ENCODE measurements around the gene COL19A1. TPM values are rescaled to one million over a fixed set of nuclear protein-coding genes. Genes with fewer than 3 reads are reported as not detected.
A peak's percentile ranks its signal among the peaks of the same experiment; 100 is the strongest.

The COL19A1 gene
- total and polyA plus RNA-seq, 4 donors, result 0.09 to 4.4 (median 0.80) TPM; not detected in 1

DNA sequence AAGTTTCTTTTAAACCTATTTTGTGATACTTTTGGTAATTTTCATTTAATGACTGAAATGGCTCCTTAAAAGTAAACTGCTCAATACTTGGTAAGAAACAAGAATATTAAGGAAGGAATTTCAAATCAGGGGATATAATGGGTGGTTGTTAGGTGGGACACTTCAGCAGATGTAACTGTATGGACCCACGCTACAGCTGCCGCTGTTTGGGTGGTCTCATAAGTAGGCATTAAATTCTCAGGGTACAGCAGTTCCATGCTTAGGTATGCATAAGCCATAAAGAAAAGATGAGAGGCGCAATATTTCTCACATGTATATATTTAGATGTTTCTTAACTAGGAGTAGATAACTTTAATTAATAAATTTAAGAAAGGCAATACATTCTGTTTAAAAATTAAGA lies 35.0 kb downstream of the COL19A1 start:
- TF ChIP-seq, protein P1, sequence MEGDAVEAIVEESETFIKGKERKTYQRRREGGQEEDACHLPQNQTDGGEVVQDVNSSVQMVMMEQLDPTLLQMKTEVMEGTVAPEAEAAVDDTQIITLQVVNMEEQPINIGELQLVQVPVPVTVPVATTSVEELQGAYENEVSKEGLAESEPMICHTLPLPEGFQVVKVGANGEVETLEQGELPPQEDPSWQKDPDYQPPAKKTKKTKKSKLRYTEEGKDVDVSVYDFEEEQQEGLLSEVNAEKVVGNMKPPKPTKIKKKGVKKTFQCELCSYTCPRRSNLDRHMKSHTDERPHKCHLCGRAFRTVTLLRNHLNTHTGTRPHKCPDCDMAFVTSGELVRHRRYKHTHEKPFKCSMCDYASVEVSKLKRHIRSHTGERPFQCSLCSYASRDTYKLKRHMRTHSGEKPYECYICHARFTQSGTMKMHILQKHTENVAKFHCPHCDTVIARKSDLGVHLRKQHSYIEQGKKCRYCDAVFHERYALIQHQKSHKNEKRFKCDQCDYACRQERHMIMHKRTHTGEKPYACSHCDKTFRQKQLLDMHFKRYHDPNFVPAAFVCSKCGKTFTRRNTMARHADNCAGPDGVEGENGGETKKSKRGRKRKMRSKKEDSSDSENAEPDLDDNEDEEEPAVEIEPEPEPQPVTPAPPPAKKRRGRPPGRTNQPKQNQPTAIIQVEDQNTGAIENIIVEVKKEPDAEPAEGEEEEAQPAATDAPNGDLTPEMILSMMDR (IDR thresholded peaks at IDR 0.05; ENCODE audit: control extremely low read depth, extremely low read depth), result no peak
- no peaks in the 10 kb centered on the region for H3K27me3 ChIP-seq (ENCODE audit: control insufficient read depth in 3 of 3, insufficient read depth in 3 of 3, low read length in 2 of 3)
- no peaks in the 10 kb centered on the region for H3K36me3 ChIP-seq (ENCODE audit: control insufficient read depth in 4 of 4, insufficient read depth in 4 of 4, low read length in 4 of 4)
- H3K4me1 ChIP-seq (ENCODE audit: control insufficient read depth in 5 of 5, insufficient read depth in 5 of 5, low read length in 5 of 5), result no peaks in the 10 kb centered on the region
- 95% methylated on average over 3 of the region's 3 CpGs for WGBS, 2 donors
- no peak overlapping the region for H3K9ac ChIP-seq (ENCODE audit: insufficient read depth in 1 of 2, low read length in 2 of 2)
- no peak overlapping the region for H3K4me3 ChIP-seq
- no peaks in the 10 kb centered on the region for H3K9me3 ChIP-seq (ENCODE audit: control insufficient read depth in 4 of 4, insufficient read depth in 3 of 4, low read length in 3 of 4)
- no peak for DNase-seq
- no peak overlapping the region for H3K27ac ChIP-seq (ENCODE audit: low read depth in 1 of 2, low read length in 1 of 2)
- ATAC-seq (ENCODE audit: insufficient read depth, low FRiP score), result no peak

DNA sequence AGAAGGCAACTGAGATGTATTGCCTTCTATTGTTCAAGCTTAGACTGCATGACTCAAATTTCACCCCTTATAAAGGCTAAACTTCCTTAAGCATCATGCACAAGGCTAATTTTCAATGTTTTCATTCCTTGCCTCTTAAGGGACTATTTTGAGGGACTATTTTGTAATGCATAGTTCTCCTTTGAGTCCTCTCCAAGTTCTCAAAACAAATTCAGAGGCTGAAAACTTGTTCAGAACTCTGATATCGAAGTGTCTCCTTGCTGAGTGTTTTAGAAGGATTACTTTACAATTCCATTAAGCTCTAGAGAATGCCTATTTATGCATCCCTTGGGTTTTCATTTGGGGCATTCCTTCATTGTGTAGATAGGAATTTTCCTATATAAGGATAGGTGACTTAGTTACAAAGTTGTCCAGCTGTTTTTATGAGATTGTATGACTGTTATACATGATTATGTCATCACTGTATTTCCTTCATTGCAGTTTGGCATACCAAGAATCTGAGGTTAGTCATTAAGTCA lies 41.7 kb downstream of the COL19A1 start:
- DNase-seq (no peak), ATAC-seq (ENCODE audit: insufficient read depth, low FRiP score) (no peak)
- Histone ChIP-seq H3K27ac (ENCODE audit: low read depth in 1 of 2, low read length in 1 of 2) (no peak overlapping the region), H3K4me1 (ENCODE audit: control insufficient read depth in 5 of 5, insufficient read depth in 5 of 5, low read length in 5 of 5) (no peaks in the 10 kb centered on the region), H3K27me3 (ENCODE audit: control insufficient read depth in 3 of 3, insufficient read depth in 3 of 3, low read length in 2 of 3) (no peaks in the 10 kb centered on the region), H3K4me3 (no peak overlapping the region), H3K36me3 (ENCODE audit: control insufficient read depth in 4 of 4, insufficient read depth in 4 of 4, low read length in 4 of 4) (no peaks in the 10 kb centered on the region), H3K9ac (ENCODE audit: insufficient read depth in 1 of 2, low read length in 2 of 2) (no peak overlapping the region), H3K9me3 (ENCODE audit: control insufficient read depth in 4 of 4, insufficient read depth in 3 of 4, low read length in 3 of 4) (no peaks in the 10 kb centered on the region)
- WGBS, 2 donors, result 57 to 59% methylated on average over 1 of the region's 1 CpG
- TF ChIP-seq, protein P1 (IDR thresholded peaks at IDR 0.05; ENCODE audit: control extremely low read depth, extremely low read depth), result no peak

DNA sequence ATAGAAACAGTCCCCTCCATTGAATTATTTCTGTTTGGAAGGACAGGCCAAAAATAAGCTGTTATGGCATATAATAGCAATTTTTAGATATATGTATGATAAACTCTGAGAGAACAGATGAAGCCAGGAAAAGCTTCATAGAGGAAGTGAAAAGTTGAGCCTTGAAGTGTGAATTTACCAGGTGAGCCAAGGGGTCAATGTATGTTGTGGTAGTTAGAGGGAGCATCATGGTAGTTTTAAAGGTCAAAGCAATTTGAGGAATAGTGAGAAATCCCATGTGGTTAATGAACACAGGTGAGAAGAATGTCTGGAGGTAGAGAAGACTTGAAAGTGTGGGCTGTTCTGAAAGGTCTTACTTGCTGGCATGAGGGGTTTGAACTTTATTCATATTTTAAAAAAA lies 47.0 kb downstream of the COL19A1 start:
- DNase-seq (no peak), ATAC-seq (ENCODE audit: insufficient read depth, low FRiP score) (no peak)
- Histone ChIP-seq H3K27me3 (ENCODE audit: control insufficient read depth in 3 of 3, insufficient read depth in 3 of 3, low read length in 2 of 3) (no peaks in the 10 kb centered on the region), H3K4me1 (ENCODE audit: control insufficient read depth in 5 of 5, insufficient read depth in 5 of 5, low read length in 5 of 5) (peaks cover 0 to 4% (median 0%) of the 10 kb centered on the region in 5 donors), H3K9ac (ENCODE audit: insufficient read depth in 1 of 2, low read length in 2 of 2) (no peak overlapping the region), H3K9me3 (ENCODE audit: control insufficient read depth in 4 of 4, insufficient read depth in 3 of 4, low read length in 3 of 4) (no peaks in the 10 kb centered on the region), H3K27ac (ENCODE audit: low read depth in 1 of 2, low read length in 1 of 2) (no peak overlapping the region), H3K4me3 (no peak overlapping the region), H3K36me3 (ENCODE audit: control insufficient read depth in 4 of 4, insufficient read depth in 4 of 4, low read length in 4 of 4) (no peaks in the 10 kb centered on the region)
- TF ChIP-seq, protein P1 (IDR thresholded peaks at IDR 0.05; ENCODE audit: control extremely low read depth, extremely low read depth), result no peak

DNA sequence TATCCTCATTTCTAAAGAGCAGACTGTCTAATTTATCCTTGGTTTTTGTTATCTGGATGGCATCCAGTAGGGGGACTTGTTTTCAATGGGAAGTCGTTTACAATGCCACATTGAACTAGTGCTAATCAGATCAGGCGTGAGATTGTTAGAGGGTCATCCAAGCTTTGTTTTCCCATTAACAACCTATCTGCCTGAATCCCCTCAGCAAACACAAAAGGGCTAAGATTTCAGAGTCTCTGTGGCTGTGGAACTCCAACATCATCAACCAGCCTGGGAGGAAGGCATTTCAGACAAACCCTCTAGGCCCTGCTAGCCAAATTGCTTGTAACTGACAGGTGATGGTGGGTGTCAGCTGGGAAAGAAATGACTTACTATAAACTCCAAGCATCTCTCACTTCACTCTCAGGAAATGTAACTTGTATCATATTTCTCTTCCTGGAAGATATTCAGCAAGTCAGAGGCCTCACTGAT lies 47.7 kb downstream of the COL19A1 start:
- H3K36me3 ChIP-seq (ENCODE audit: control insufficient read depth in 4 of 4, insufficient read depth in 4 of 4, low read length in 4 of 4), result no peaks in the 10 kb centered on the region
- peaks cover 0 to 4% (median 0%) of the 10 kb centered on the region in 5 donors for H3K4me1 ChIP-seq (ENCODE audit: control insufficient read depth in 5 of 5, insufficient read depth in 5 of 5, low read length in 5 of 5)
- H3K27me3 ChIP-seq (ENCODE audit: control insufficient read depth in 3 of 3, insufficient read depth in 3 of 3, low read length in 2 of 3), result no peaks in the 10 kb centered on the region
- no peak overlapping the region for H3K9ac ChIP-seq (ENCODE audit: insufficient read depth in 1 of 2, low read length in 2 of 2)
- TF ChIP-seq, protein P1 (IDR thresholded peaks at IDR 0.05; ENCODE audit: control extremely low read depth, extremely low read depth), result no peak
- 55 to 79% methylated on average over 2 of the region's 2 CpGs for WGBS, 2 donors
- no peak overlapping the region for H3K4me3 ChIP-seq
- no peak for ATAC-seq (ENCODE audit: insufficient read depth, low FRiP score)
- H3K27ac ChIP-seq (ENCODE audit: low read depth in 1 of 2, low read length in 1 of 2), result no peak overlapping the region
- no peaks in the 10 kb centered on the region for H3K9me3 ChIP-seq (ENCODE audit: control insufficient read depth in 4 of 4, insufficient read depth in 3 of 4, low read length in 3 of 4)
- peak in 1 of 3 donors; percentile 40 for DNase-seq
